ENCODE results near the gene ZNF511. TPM values are rescaled to one million over a fixed set of nuclear protein-coding genes. Genes with fewer than 3 reads are reported as not detected.

ZNF511 gene
- total RNA-seq, 2 experiments from 2014 or later, result 68.8 to 95.0 TPM

GRCh38 chr10:133338080-133339071 is 29.7 kb downstream of the ZNF511 start:
- H4K20me1 ChIP-seq (ENCODE audit: insufficient read depth, low read length), result no peaks in the 10 kb centered on the region
- no peaks in the 10 kb centered on the region for H3K79me2 ChIP-seq (ENCODE audit: insufficient read depth, low read depth, low read length)
- H3K4me3 ChIP-seq (ENCODE audit: low read depth, low read length, poor library complexity, severe bottlenecking), result no peak overlapping the region
- H3K9me3 ChIP-seq (ENCODE audit: low read length), result no peaks in the 10 kb centered on the region; the same call in 1 of the 2 replicates
- no TSS peak for BruUV-seq (replicated peaks)
- no peak overlapping the region for H3K4me2 ChIP-seq (ENCODE audit: low read length)
- H3K9me2 ChIP-seq (ENCODE audit: insufficient read depth, low read length), result no peaks in the 10 kb centered on the region
- POLR2A ChIA-PET, result no interaction called here
- no peak overlapping the region for H2AFZ ChIP-seq (ENCODE audit: low read length)
- no peaks in the 10 kb centered on the region for H3K36me3 ChIP-seq (ENCODE audit: insufficient read depth, low read length)
- CTCF ChIA-PET (ENCODE audit: unreplicated experiment), result no interaction called here
- intact Hi-C loops (cut with micrococcal nuclease; ENCODE audit: unreplicated experiment), result no loop called here
- TF ChIP-seq EZH2phosphoT487 (IDR thresholded peaks at IDR 0.05; ENCODE audit: borderline replicate concordance, low read depth, low read length) (no peak), CTCF (conservative IDR thresholded peaks at IDR 0.05; ENCODE audit: low read length) (no peak)
- no peak overlapping the region for H3K27ac ChIP-seq (ENCODE audit: low read depth, low read length, poor library complexity, severe bottlenecking)
- DNase-seq (ENCODE audit: low spot score), result no peak
- no peaks in the 10 kb centered on the region for H3K4me1 ChIP-seq (ENCODE audit: insufficient read depth, low read length, poor library complexity, severe bottlenecking)

- Histone ChIP-seq H3K79me2 (ENCODE audit: insufficient read depth, low read depth, low read length) (no peaks in the 10 kb centered on the region), H2AFZ (ENCODE audit: low read length) (no peak overlapping the region), H3K27ac (ENCODE audit: low read depth, low read length, poor library complexity, severe bottlenecking) (no peak overlapping the region), H3K36me3 (ENCODE audit: insufficient read depth, low read length) (no peaks in the 10 kb centered on the region), H4K20me1 (ENCODE audit: insufficient read depth, low read length) (no peaks in the 10 kb centered on the region), H3K4me3 (ENCODE audit: low read depth, low read length, poor library complexity, severe bottlenecking) (no peak overlapping the region), H3K9me3 (ENCODE audit: low read length) (no peaks in the 10 kb centered on the region; the same call in 1 of the 2 replicates), H3K4me2 (ENCODE audit: low read length) (no peak overlapping the region), H3K9me2 (ENCODE audit: insufficient read depth, low read length) (no peaks in the 10 kb centered on the region), H3K4me1 (ENCODE audit: insufficient read depth, low read length, poor library complexity, severe bottlenecking) (no peaks in the 10 kb centered on the region)
- intact Hi-C loops (cut with micrococcal nuclease; ENCODE audit: unreplicated experiment), result no loop called here
- CTCF ChIA-PET (ENCODE audit: unreplicated experiment), result no interaction called here
- no TSS peak for BruUV-seq (replicated peaks)
- POLR2A ChIA-PET, result no interaction called here
- no peak for DNase-seq (ENCODE audit: low spot score)
- TF ChIP-seq CTCF (conservative IDR thresholded peaks at IDR 0.05; ENCODE audit: low read length), result no peak
- TF ChIP-seq EZH2phosphoT487 (IDR thresholded peaks at IDR 0.05; ENCODE audit: borderline replicate concordance, low read depth, low read length), result no peak
These were observed 31.1 kb downstream of the ZNF511 start for GRCh38 chr10:133339708-133340380.

All from OCI-LY7 (cell line).